Endothelial cell of umbilical vein (primary cell): ENCODE measurements around the gene ADI1. TPM values are rescaled to one million over a fixed set of nuclear protein-coding genes. Genes with fewer than 3 reads are reported as not detected.

Experiments
- BruUV-seq: library from RNA; stranded (reverse); fragments of 400-500 nt; replicated peaks from 2 replicates; lab custom pipeline; 2021; lab: Mats Ljungman, UMichigan
- CTCF ChIA-PET: fragments of 300-600, 350-600 bp; sonication (Branson Sonifier 250); formaldehyde crosslinking; loops from one replicate; lab custom pipeline; 2021; ENCODE audit warnings: antibody characterized with exemption, inconsistent platforms; lab: Charles Lee
- POLR2A ChIA-PET: fragments of 300-600, 350-600 bp; sonication (Branson Sonifier 250); formaldehyde crosslinking; loops from one replicate; lab custom pipeline; 2021; ENCODE audit warnings: antibody characterized with exemption, inconsistent platforms; lab: Charles Lee
- DNase-seq: peaks from one replicate; pipeline ENCODE4 v3.0.0-alpha.2; 2011; ENCODE audit warnings: low read depth, low spot score
- FAIRE-seq: peaks from 2 replicates; lab custom pipeline; 2011; peaks lifted over from hg19 to GRCh38; lab: Jason Lieb, UNC
- H2AFZ ChIP-seq: 2 replicates; pipeline ENCODE4 v1.6.0; 2012; ENCODE audit warnings: low read depth, low read length, control low read depth, inconsistent platforms
- H3K27ac ChIP-seq: 2 replicates; pipeline ENCODE4 v1.5.1; 2011; ENCODE audit warnings: low read depth, mild to moderate bottlenecking, control low read depth, low read length, moderate library complexity; ENCODE audit not compliant: insufficient read depth
- H3K27me3 ChIP-seq, 2 experiments: 2 replicates each; pipeline versions ENCODE4 v1.6.0 to v1.6.1; 2011; ENCODE audit warnings: low read length in 2 of 2, mixed read lengths in 1 of 2; ENCODE audit not compliant: control insufficient read depth in 2 of 2, insufficient read depth in 2 of 2
- H3K36me3 ChIP-seq, 2 experiments: 2 replicates in 1 of 2; 3 replicates in 1 of 2; pipeline ENCODE4 v1.5.1; 2011; ENCODE audit warnings: low read length in 2 of 2, mild to moderate bottlenecking in 1 of 2, moderate library complexity in 1 of 2; ENCODE audit not compliant: control insufficient read depth in 2 of 2, insufficient read depth in 2 of 2; ENCODE audit errors: extremely low read depth in 1 of 2
- H3K4me1 ChIP-seq: 3 replicates; pipeline ENCODE4 v1.5.1; 2011; ENCODE audit warnings: mild to moderate bottlenecking, low read length; ENCODE audit not compliant: control insufficient read depth, insufficient read depth; ENCODE audit errors: extremely low read depth
- H3K4me2 ChIP-seq: 2 replicates; pipeline ENCODE4 v1.6.1; 2011; ENCODE audit warnings: low read length, control low read depth, mixed read lengths; ENCODE audit not compliant: insufficient read depth
- H3K4me3 ChIP-seq, 3 experiments: fragments of 200-600 bp in 1 of 3; sonication (generic), shearing (Covaris generic) in 1 of 3; replicated peaks in 1 of 3; 2 replicates each; pipeline ENCODE4 v1.5.1; 2011 to 2016; ENCODE audit warnings: control low read depth in 3 of 3, low read length in 3 of 3, mild to moderate bottlenecking in 2 of 3, inconsistent platforms in 1 of 3, low read depth in 1 of 3, moderate library complexity in 1 of 3; ENCODE audit not compliant: insufficient read depth in 1 of 3
- H3K79me2 ChIP-seq: 2 replicates; pipeline ENCODE4 v1.6.0; 2012; ENCODE audit warnings: low read length, inconsistent platforms; ENCODE audit not compliant: control insufficient read depth, insufficient read depth
- H3K9ac ChIP-seq: replicated peaks from 2 replicates; pipeline ENCODE3; 2011; ENCODE audit warnings: low read length, control low read depth; ENCODE audit not compliant: insufficient read depth; ENCODE audit errors: extremely low read depth
- H3K9me1 ChIP-seq: replicated peaks from 3 replicates; pipeline ENCODE4 v1.6.0; 2011; ENCODE audit warnings: mild to moderate bottlenecking, low read length; ENCODE audit not compliant: control insufficient read depth, insufficient read depth; ENCODE audit errors: extremely low read depth
- H3K9me3 ChIP-seq: replicated peaks from 2 replicates; pipeline ENCODE4 v1.5.1; 2012; ENCODE audit warnings: low read length, inconsistent platforms; ENCODE audit not compliant: control insufficient read depth, insufficient read depth
- H4K20me1 ChIP-seq: replicated peaks from 2 replicates; pipeline ENCODE3; 2011; ENCODE audit warnings: mild to moderate bottlenecking, low read length; ENCODE audit not compliant: control insufficient read depth, insufficient read depth; ENCODE audit errors: extremely low read depth
- CTCF ChIP-seq, 2 donors: IDR thresholded peaks; 1 replicate in 1 of 2; 2 replicates in 1 of 2; pipeline ENCODE4 v1.5.1; 2011; ENCODE audit warnings: low read length in 2 of 2, mild to moderate bottlenecking in 2 of 2, moderate library complexity in 2 of 2, control low read depth in 1 of 2, inconsistent platforms in 1 of 2, low read depth in 1 of 2; ENCODE audit not compliant: insufficient read depth in 1 of 2; ENCODE audit errors: extremely low read depth in 1 of 2
- EZH2 ChIP-seq: IDR thresholded peaks from 2 replicates; pipeline ENCODE4 v1.6.1; 2012; ENCODE audit warnings: borderline replicate concordance, low read depth, mild to moderate bottlenecking, moderate library complexity, low read length, inconsistent platforms; ENCODE audit not compliant: severe bottlenecking
- FOS ChIP-seq: IDR thresholded peaks from 2 replicates; pipeline ENCODE4 v1.6.1; 2011; ENCODE audit warnings: mild to moderate bottlenecking, low read length, moderate library complexity, borderline replicate concordance; ENCODE audit not compliant: insufficient read depth
- GATA2 ChIP-seq: IDR thresholded peaks from 2 replicates; pipeline ENCODE4 v1.7.0; 2011; ENCODE audit warnings: low read depth, mild to moderate bottlenecking, moderate library complexity, mixed read lengths, low read length; ENCODE audit not compliant: insufficient read length, insufficient read depth
- JUN ChIP-seq: IDR thresholded peaks from 2 replicates; pipeline ENCODE4 v1.6.1; 2011; ENCODE audit warnings: borderline replicate concordance, low read depth; ENCODE audit not compliant: insufficient read length, insufficient read depth
- MAX ChIP-seq: IDR thresholded peaks from 2 replicates; pipeline ENCODE4 v1.6.1; 2011; ENCODE audit not compliant: insufficient read depth, insufficient read length
- MYC ChIP-seq: IDR thresholded peaks from one replicate; pipeline ENCODE4 v1.6.1; 2011; ENCODE audit warnings: mild to moderate bottlenecking, low read depth, low read length
- POLR2A ChIP-seq: IDR thresholded peaks from 2 replicates; pipeline ENCODE4 v1.6.1; 2012; ENCODE audit warnings: low read depth, mild to moderate bottlenecking, control low read depth, low read length
- POLR2AphosphoS5 ChIP-seq: IDR thresholded peaks from 2 replicates; pipeline ENCODE4 v1.6.1; 2012; ENCODE audit warnings: low read depth, mild to moderate bottlenecking, control low read depth, low read length, moderate library complexity; ENCODE audit not compliant: insufficient read depth
- dilution Hi-C: fragments of 300-500 bp; cut with MboI; formaldehyde crosslinking; loops from one replicate; pipeline ENCODE4 v1.15.0; 2019; ENCODE audit warnings: low sequenced_read_pairs; ENCODE audit not compliant: extremely low pct_ligation_motif_present
- intact Hi-C: fragments of 100-400 bp; cut with micrococcal nuclease; formaldehyde crosslinking; loops from one replicate; pipeline ENCODE4 v1.10.0; 2022
- polyA plus RNA-seq, 4 experiments: library from polyadenylated mRNA; depleted of rRNA in 3 of 4; stranded (reverse) in 3 of 4; unstranded in 1 of 4; fragments of >200 nt; gene quantifications; 2 replicates each; pipeline versions ENCODE4 v1.2.1 to v1.2.3, GENCODE V29; 2011 to 2012; ENCODE audit warnings: missing spikeins in 1 of 4
- total RNA-seq: library from RNA; stranded (reverse); gene quantifications from 2 replicates; pipeline ENCODE4 v1.2.3, GENCODE V29; 2021

ADI1 gene
- total and polyA plus RNA-seq, 2 donors (not counting 3 experiments of a cell fraction or from before 2014, with no cell fraction given), result 38.6 to 49.7 TPM

- H3K27me3 ChIP-seq, result no peaks in the 10 kb centered on the region
- peaks cover 12% of the 10 kb centered on the region for H3K4me1 ChIP-seq
- H2AFZ ChIP-seq, result no peak overlapping the region
- peaks cover 30 to 31% of the 10 kb centered on the region in 2 experiments for H3K36me3 ChIP-seq
- no peak overlapping the region for H3K4me3 ChIP-seq
- ChIA-PET POLR2A (no interaction called here), CTCF (no interaction called here)
- H3K9me1 ChIP-seq, result no peaks in the 10 kb centered on the region
- no peak overlapping the region for H3K27ac ChIP-seq
- no peak overlapping the region for H3K4me2 ChIP-seq
- H3K9ac ChIP-seq, result no peak overlapping the region
- FAIRE-seq (no peak), DNase-seq (no peak)
- H3K9me3 ChIP-seq, result no peaks in the 10 kb centered on the region
- TF ChIP-seq POLR2AphosphoS5 (no peak), MYC (no peak), MAX (no peak), GATA2 (no peak), JUN (no peak), FOS (no peak), CTCF (IDR thresholded peaks at IDR 0.05; ENCODE audit: extremely low read depth in 1 of 2, insufficient read depth in 1 of 2, low read depth in 1 of 2, low read length in 2 of 2) (no peak), EZH2 (no peak), POLR2A (no peak)
- dilution Hi-C loops (no loop called here), intact Hi-C loops (no loop called here)
- BruUV-seq, result no TSS peak
- peaks cover 32% of the 10 kb centered on the region for H3K79me2 ChIP-seq
- no peaks in the 10 kb centered on the region for H4K20me1 ChIP-seq
Measured at GRCh38 chr2:3553946-3554345, 34.6 kb upstream of the ADI1 start.
